ENCODE data around the gene DRC7. TPM values are rescaled to one million over a fixed set of nuclear protein-coding genes. Genes with fewer than 3 reads are reported as not detected.

The DRC7 gene
- 0.96 TPM for total RNA-seq (ENCODE audit: insufficient read depth, low replicate concordance)

GRCh38 chr16:57694725-57695679 lies at the start of gene DRC7:
Gene DRC7 (plus strand): TSS chr16:57694806. CDS start chr16:57697950, 3,144 bp downstream.
- peak; percentile 77 for DNase-seq (ENCODE audit: low spot score)

- DNase-seq (ENCODE audit: low spot score), result peak; percentile 70
Measured at GRCh38 chr16:57645169-57645568, 49.4 kb upstream of the DRC7 start.

DNA sequence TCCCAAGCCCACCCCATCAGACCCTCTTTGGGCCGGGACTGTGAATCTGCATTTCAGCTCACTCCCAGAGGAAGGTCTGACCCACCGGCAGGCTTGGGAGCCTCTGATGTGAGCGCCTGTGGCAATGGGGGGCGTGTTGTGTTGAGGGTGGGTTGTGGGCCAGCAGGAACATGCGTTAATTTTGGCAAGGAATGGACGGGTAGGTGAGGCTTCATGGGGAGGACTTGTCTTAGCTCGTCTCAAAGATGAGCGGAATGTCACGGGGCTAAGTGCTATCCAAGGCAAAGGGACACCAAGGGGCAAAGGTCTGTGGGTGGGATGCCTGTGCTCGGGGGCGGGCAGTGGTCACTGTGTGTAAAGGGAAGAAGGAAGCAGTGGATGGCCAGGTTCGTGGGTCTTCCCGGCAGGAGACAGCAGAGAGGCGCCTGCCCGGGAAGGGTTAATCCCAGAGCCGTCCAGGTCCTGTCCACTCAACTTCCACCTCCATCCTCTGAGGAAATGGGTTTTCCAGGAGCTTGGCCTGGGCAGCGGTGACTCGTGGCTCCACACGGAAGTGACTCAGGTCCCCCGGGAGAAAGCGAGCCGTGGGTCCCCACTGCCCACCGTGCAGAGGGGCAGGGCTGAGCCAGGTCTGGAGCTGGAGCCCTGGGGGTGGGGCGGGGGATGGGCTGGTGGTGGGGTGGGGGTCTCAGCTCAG lies 48.8 kb upstream of the DRC7 start:
- no peak for DNase-seq (ENCODE audit: low spot score)

- no peak for DNase-seq (ENCODE audit: low spot score)
Measured at GRCh38 chr16:57646388-57647039, 48.1 kb upstream of the DRC7 start.

DNA sequence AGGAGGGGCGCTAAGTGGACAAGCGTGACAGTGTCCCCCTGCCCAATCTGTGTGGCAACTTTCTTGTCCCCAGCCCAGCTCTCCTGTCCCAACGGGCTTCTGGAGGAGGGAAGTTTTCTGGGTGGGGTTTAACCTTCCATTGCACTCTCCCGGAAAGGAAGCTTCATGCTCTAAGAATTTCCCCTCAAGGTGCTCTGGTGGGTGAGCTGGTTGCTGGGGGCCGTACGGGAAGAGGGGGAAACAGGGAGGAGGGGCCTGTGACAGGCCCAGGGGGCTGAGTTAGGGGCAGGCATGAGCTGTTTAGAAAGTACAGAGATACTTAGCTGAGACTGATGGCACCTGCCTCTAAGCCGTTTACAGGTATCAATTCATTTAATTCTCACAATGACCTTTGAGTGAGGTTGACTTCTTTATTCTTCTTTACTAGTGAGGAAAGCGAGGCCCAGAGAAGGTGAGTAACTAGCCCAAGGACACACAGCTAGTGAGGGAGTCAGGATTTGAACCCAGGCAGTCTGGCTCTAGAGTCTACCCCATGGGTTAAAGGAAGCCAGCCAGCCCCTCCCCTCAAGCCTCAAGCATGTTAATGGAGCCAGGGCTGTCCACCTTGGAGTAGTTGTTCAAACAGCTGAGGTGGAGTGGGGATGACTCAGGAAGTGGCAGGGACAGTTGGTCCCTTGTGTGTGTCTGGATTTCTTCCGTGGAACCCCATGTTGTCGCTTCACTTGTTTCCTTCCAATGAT lies 47.3 kb upstream of the DRC7 start:
- DNase-seq (ENCODE audit: low spot score), result peak; percentile 65

GRCh38 chr16:57648125-57648524 lies 46.5 kb upstream of the DRC7 start:
- no peak for DNase-seq (ENCODE audit: low spot score)

DNA sequence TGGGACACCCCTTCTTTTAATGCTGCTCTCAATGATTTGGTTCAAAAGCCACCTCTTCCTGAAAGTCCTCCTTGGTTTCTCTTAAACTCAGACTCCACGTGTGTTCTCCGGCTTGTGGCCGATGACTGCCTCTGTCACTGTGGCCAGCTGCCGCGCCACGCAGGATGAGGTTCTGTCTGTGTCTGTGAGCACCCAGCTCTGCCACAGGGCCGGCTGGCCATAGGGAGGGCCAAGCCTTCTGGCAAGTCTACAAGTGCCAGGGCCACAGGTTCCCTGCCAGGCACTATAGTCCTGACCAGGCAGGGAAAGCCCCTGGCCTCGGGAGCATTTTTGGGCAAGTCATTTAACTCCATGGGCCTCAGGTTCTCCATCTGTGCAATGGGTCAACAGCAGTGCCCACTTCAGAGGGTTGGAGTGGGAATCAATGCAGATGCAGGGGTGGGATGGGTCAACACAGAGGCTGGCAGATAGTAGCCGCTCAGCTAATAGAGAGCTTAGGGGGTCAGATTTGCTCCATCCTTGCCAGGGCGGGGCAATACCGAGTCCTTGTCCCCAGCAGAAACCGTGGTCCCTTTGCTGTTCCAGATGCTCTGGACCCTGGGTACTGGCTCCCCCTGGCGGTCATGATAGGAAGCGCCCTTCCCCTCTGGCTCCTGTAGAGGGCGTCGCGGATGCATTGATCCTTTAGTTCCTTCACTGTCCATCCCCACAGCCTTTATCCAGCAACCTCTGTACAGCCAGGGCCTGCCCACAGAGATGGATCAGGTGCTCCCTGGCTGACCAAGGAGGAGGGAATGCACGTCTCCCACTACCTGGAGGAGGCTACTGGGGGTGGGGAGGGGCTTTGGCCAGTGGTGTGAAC lies 45.8 kb upstream of the DRC7 start:
- peak; percentile 77 for DNase-seq (ENCODE audit: low spot score)

DNA sequence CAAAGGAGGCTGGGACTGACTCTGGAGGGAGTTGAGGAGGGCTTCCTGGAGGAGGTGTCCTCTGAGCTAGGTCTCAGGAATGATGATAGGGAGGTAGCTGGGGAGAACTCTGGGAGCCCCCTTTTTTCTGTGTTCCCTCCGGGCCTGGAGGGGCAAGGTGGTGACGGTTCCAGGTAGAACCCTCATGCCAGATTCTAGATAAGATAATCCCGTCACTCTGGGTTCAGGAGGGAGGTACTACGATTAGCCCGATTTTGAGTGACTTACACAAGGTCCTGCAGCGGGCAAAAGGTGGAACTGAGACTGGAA lies 45.2 kb upstream of the DRC7 start:
- DNase-seq (ENCODE audit: low spot score), result no peak

- no peak for DNase-seq (ENCODE audit: low spot score)
Measured at GRCh38 chr16:57649846-57650245, 44.8 kb upstream of the DRC7 start.

DNA sequence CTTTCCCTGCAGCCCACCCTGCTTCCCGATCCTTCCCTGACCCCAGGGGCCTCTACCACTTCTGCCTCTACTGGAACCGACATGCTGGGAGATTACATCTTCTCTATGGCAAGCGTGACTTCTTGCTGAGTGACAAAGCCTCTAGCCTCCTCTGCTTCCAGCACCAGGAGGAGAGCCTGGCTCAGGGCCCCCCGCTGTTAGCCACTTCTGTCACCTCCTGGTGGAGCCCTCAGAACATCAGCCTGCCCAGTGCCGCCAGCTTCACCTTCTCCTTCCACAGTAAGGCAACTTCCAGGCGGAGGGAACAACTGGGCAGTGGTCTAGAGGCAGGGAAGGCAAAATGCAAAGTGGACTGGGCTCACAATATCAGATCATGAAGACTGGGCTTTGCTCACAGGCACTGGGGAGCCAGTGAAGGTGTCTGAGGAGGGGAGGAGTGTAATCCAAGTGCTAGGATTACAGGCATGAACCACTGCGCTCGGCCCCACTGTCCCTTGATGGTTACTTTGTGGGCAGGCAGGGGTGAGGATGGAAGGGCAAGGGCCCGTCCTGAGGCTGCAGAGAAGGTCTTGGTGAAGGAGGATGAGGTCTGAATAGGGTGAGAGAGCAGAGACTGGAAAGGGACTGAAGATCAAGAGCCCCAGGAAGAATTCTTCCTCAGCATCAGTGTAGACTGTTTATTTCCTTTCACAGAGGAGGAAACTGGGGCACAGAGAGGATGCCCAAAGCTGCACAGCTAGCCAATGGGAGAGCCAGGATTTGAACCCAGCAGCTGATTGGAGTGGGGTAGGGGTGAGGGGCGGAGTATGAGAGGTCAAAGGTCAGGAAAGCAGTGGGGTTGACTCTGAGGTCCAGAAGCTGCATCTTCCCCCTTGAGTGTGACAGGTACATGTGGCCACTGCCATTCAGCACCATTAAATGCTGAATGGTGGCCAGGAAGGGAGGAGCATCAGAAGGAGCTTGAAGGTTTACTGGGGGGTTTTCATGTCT lies 43.0 kb upstream of the DRC7 start:
- DNase-seq (ENCODE audit: low spot score), result no peak

GRCh38 chr16:57652695-57653471 lies 41.7 kb upstream of the DRC7 start:
- DNase-seq (ENCODE audit: low spot score), result peak; percentile 53

DNA sequence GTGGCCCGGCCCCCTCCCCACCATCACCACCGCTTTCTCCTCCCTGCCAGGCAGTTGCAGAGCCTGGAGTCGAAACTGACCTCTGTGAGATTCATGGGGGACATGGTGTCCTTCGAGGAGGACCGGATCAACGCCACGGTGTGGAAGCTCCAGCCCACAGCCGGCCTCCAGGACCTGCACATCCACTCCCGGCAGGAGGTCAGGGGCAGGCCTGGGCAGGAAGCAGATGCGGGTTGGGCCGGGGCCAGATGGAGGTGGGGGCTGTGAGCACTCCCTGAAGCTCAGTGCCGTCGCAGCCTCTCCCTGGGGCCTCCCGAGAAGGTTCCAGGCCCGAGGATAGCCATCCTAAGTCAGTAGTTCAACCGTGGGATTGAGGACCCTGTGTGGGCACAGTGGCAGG lies 40.7 kb upstream of the DRC7 start:
- peak; percentile 54 for DNase-seq (ENCODE audit: low spot score)

DNA sequence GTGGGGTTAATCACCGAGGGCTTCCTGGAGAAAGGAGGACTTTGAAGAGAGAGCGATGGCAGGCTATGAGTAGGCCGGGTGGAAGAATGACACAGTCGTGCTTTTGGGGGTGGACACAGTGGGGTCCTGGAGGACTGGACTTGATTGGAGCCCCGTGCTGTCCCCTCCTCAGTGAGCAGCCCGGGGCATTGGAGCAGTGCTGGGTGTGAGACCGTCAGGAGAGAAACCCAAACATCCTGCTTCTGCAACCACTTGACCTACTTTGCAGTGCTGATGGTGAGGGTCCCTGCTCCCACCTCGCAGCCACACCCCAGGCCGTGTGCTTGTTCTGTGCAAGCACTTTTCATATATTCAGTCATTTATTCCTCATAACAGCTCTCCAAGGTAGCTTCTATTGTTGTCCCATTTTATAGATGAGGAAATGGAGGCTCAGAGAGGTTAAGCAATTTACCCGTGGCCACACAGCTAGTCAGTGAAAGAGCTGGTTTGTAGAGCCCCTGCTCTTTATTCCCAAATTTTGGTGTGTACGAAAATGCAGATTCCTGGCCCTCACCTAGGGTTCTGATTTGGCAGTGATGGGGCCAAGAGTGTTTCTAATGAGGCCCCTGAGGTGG lies 38.2 kb upstream of the DRC7 start:
- no peak for DNase-seq (ENCODE audit: low spot score)

DNA sequence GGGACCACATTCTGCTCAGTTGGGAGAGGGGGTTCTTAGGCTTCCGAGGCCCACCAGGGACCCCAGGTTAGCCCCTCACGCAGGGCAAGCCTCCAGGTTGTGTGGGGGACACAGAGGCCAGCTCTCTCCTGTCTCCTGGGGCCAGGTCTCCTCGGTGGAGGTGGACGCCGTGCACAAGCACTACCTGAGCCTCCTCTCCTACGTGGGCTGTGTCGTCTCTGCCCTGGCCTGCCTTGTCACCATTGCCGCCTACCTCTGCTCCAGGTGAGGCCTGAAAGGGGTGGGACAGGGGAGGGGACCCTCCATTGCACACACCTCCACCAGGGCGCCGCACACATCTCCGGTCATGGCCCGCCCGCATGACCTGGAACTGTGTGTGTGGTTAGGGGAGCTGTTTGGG lies 37.4 kb upstream of the DRC7 start:
- DNase-seq (ENCODE audit: low spot score), result no peak

DNA sequence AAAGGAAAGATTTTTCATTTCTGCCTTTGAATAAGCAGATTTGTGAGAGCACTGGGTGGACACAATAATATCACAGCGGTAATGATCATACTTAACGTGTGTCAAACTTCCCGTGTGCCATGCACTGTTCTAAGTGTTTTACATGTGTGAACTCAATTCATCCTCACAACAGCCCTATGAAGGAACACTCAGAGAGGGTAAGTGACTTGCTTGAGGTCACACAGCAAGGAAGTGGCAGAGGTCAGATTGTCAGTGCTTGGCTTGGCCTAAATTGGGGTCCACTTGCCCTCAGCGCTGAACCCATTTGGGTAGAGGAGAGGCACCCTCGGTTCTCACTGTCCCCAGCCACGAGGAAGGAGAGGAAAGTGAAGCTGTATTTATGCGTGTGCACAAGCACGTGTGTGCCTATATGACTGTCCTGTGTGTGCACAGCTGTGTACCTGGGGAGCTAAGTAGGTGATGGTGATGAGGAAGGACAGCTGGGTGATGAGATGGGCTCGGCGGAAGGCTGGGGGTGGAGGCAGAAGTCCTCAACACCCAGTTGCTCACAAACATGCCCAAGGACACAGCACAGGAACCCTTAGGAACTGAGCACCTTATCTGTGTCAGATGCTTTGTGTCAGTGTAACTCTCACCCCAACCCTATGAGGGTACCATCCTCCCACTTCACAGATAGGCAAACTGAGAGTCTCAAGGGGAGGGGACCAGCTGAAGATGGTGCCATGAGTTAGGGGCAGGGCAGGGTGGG lies 36.3 kb upstream of the DRC7 start:
- DNase-seq (ENCODE audit: low spot score), result no peak

DNA sequence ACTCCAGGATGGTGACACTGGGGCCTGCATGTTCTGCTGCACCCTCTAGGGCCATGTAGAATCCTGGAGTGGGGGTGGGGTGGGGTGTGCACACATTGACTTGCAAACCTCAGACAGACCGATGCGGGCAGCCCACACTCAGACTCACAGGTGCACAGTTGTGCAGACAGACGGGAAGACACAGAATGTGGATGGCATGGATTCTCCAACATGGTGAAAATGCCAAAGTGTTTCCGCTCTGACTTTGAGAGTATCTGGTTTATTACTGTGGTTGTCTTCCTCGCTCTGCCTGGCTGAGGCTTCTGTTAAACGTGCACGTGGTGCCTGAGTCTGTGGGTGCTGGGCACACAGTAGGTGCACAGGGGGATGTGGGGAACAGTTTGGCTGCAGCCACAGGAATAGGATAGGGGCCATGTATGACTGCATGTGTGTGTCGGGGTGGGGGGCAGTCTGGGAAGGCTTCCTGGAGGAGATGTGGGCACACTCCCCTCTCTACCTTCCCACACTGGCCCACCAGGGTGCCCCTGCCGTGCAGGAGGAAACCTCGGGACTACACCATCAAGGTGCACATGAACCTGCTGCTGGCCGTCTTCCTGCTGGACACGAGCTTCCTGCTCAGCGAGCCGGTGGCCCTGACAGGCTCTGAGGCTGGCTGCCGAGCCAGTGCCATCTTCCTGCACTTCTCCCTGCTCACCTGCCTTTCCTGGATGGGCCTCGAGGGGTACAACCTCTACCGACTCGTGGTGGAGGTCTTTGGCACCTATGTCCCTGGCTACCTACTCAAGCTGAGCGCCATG lies 35.5 kb upstream of the DRC7 start:
- DNase-seq (ENCODE audit: low spot score), result no peak
